Endothelial cell of umbilical vein (primary cell): ENCODE data around the gene ZBTB7A. TPM values are rescaled to one million over a fixed set of nuclear protein-coding genes. Genes with fewer than 3 reads are reported as not detected.

Source experiments
- BruUV-seq: library from RNA; stranded (reverse); fragments of 400-500 nt; replicated peaks from 2 replicates; lab custom pipeline; 2021; lab: Mats Ljungman, UMichigan
- CTCF ChIA-PET: fragments of 300-600, 350-600 bp; sonication (Branson Sonifier 250); formaldehyde crosslinking; loops from one replicate; lab custom pipeline; 2021; ENCODE audit warnings: antibody characterized with exemption, inconsistent platforms; lab: Charles Lee
- POLR2A ChIA-PET: fragments of 300-600, 350-600 bp; sonication (Branson Sonifier 250); formaldehyde crosslinking; loops from one replicate; lab custom pipeline; 2021; ENCODE audit warnings: antibody characterized with exemption, inconsistent platforms; lab: Charles Lee
- DNase-seq: peaks from one replicate; pipeline ENCODE4 v3.0.0-alpha.2; 2011; ENCODE audit warnings: low read depth, low spot score
- FAIRE-seq: peaks from 2 replicates; lab custom pipeline; 2011; peaks lifted over from hg19 to GRCh38; lab: Jason Lieb, UNC
- H2AFZ ChIP-seq: 2 replicates; pipeline ENCODE4 v1.6.0; 2012; ENCODE audit warnings: low read depth, low read length, control low read depth, inconsistent platforms
- H3K27ac ChIP-seq: 2 replicates; pipeline ENCODE4 v1.5.1; 2011; ENCODE audit warnings: low read depth, mild to moderate bottlenecking, control low read depth, low read length, moderate library complexity; ENCODE audit not compliant: insufficient read depth
- H3K27me3 ChIP-seq, 2 experiments: 2 replicates each; pipeline versions ENCODE4 v1.6.0 to v1.6.1; 2011; ENCODE audit warnings: low read length in 2 of 2, mixed read lengths in 1 of 2; ENCODE audit not compliant: control insufficient read depth in 2 of 2, insufficient read depth in 2 of 2
- H3K36me3 ChIP-seq, 2 experiments: 2 replicates in 1 of 2; 3 replicates in 1 of 2; pipeline ENCODE4 v1.5.1; 2011; ENCODE audit warnings: low read length in 2 of 2, mild to moderate bottlenecking in 1 of 2, moderate library complexity in 1 of 2; ENCODE audit not compliant: control insufficient read depth in 2 of 2, insufficient read depth in 2 of 2; ENCODE audit errors: extremely low read depth in 1 of 2
- H3K4me1 ChIP-seq: 3 replicates; pipeline ENCODE4 v1.5.1; 2011; ENCODE audit warnings: mild to moderate bottlenecking, low read length; ENCODE audit not compliant: control insufficient read depth, insufficient read depth; ENCODE audit errors: extremely low read depth
- H3K4me2 ChIP-seq: 2 replicates; pipeline ENCODE4 v1.6.1; 2011; ENCODE audit warnings: low read length, control low read depth, mixed read lengths; ENCODE audit not compliant: insufficient read depth
- H3K4me3 ChIP-seq, 3 experiments: fragments of 200-600 bp in 1 of 3; sonication (generic), shearing (Covaris generic) in 1 of 3; replicated peaks in 1 of 3; 2 replicates each; pipeline ENCODE4 v1.5.1; 2011 to 2016; ENCODE audit warnings: control low read depth in 3 of 3, low read length in 3 of 3, mild to moderate bottlenecking in 2 of 3, inconsistent platforms in 1 of 3, low read depth in 1 of 3, moderate library complexity in 1 of 3; ENCODE audit not compliant: insufficient read depth in 1 of 3
- H3K79me2 ChIP-seq: 2 replicates; pipeline ENCODE4 v1.6.0; 2012; ENCODE audit warnings: low read length, inconsistent platforms; ENCODE audit not compliant: control insufficient read depth, insufficient read depth
- H3K9ac ChIP-seq: replicated peaks from 2 replicates; pipeline ENCODE3; 2011; ENCODE audit warnings: low read length, control low read depth; ENCODE audit not compliant: insufficient read depth; ENCODE audit errors: extremely low read depth
- H3K9me1 ChIP-seq: replicated peaks from 3 replicates; pipeline ENCODE4 v1.6.0; 2011; ENCODE audit warnings: mild to moderate bottlenecking, low read length; ENCODE audit not compliant: control insufficient read depth, insufficient read depth; ENCODE audit errors: extremely low read depth
- H3K9me3 ChIP-seq: replicated peaks from 2 replicates; pipeline ENCODE4 v1.5.1; 2012; ENCODE audit warnings: low read length, inconsistent platforms; ENCODE audit not compliant: control insufficient read depth, insufficient read depth
- H4K20me1 ChIP-seq: replicated peaks from 2 replicates; pipeline ENCODE3; 2011; ENCODE audit warnings: mild to moderate bottlenecking, low read length; ENCODE audit not compliant: control insufficient read depth, insufficient read depth; ENCODE audit errors: extremely low read depth
- CTCF ChIP-seq, 2 donors: IDR thresholded peaks; 1 replicate in 1 of 2; 2 replicates in 1 of 2; pipeline ENCODE4 v1.5.1; 2011; ENCODE audit warnings: low read length in 2 of 2, mild to moderate bottlenecking in 2 of 2, moderate library complexity in 2 of 2, control low read depth in 1 of 2, inconsistent platforms in 1 of 2, low read depth in 1 of 2; ENCODE audit not compliant: insufficient read depth in 1 of 2; ENCODE audit errors: extremely low read depth in 1 of 2
- EZH2 ChIP-seq: IDR thresholded peaks from 2 replicates; pipeline ENCODE4 v1.6.1; 2012; ENCODE audit warnings: borderline replicate concordance, low read depth, mild to moderate bottlenecking, moderate library complexity, low read length, inconsistent platforms; ENCODE audit not compliant: severe bottlenecking
- FOS ChIP-seq: IDR thresholded peaks from 2 replicates; pipeline ENCODE4 v1.6.1; 2011; ENCODE audit warnings: mild to moderate bottlenecking, low read length, moderate library complexity, borderline replicate concordance; ENCODE audit not compliant: insufficient read depth
- GATA2 ChIP-seq: IDR thresholded peaks from 2 replicates; pipeline ENCODE4 v1.7.0; 2011; ENCODE audit warnings: low read depth, mild to moderate bottlenecking, moderate library complexity, mixed read lengths, low read length; ENCODE audit not compliant: insufficient read length, insufficient read depth
- JUN ChIP-seq: IDR thresholded peaks from 2 replicates; pipeline ENCODE4 v1.6.1; 2011; ENCODE audit warnings: borderline replicate concordance, low read depth; ENCODE audit not compliant: insufficient read length, insufficient read depth
- MAX ChIP-seq: IDR thresholded peaks from 2 replicates; pipeline ENCODE4 v1.6.1; 2011; ENCODE audit not compliant: insufficient read depth, insufficient read length
- MYC ChIP-seq: IDR thresholded peaks from one replicate; pipeline ENCODE4 v1.6.1; 2011; ENCODE audit warnings: mild to moderate bottlenecking, low read depth, low read length
- POLR2A ChIP-seq: IDR thresholded peaks from 2 replicates; pipeline ENCODE4 v1.6.1; 2012; ENCODE audit warnings: low read depth, mild to moderate bottlenecking, control low read depth, low read length
- POLR2AphosphoS5 ChIP-seq: IDR thresholded peaks from 2 replicates; pipeline ENCODE4 v1.6.1; 2012; ENCODE audit warnings: low read depth, mild to moderate bottlenecking, control low read depth, low read length, moderate library complexity; ENCODE audit not compliant: insufficient read depth
- dilution Hi-C: fragments of 300-500 bp; cut with MboI; formaldehyde crosslinking; loops from one replicate; pipeline ENCODE4 v1.15.0; 2019; ENCODE audit warnings: low sequenced_read_pairs; ENCODE audit not compliant: extremely low pct_ligation_motif_present
- intact Hi-C: fragments of 100-400 bp; cut with micrococcal nuclease; formaldehyde crosslinking; loops from one replicate; pipeline ENCODE4 v1.10.0; 2022
- polyA plus RNA-seq, 4 experiments: library from polyadenylated mRNA; depleted of rRNA in 3 of 4; stranded (reverse) in 3 of 4; unstranded in 1 of 4; fragments of >200 nt; gene quantifications; 2 replicates each; pipeline versions ENCODE4 v1.2.1 to v1.2.3, GENCODE V29; 2011 to 2012; ENCODE audit warnings: missing spikeins in 1 of 4
- total RNA-seq: library from RNA; stranded (reverse); gene quantifications from 2 replicates; pipeline ENCODE4 v1.2.3, GENCODE V29; 2021

ZBTB7A gene
- total and polyA plus RNA-seq, 2 donors (not counting 3 experiments of a cell fraction or from before 2014, with no cell fraction given) = 8.2 to 29.0 TPM

- peaks cover 2% of the 10 kb centered on the region for H3K4me1 ChIP-seq
- intact Hi-C loops = no loop called here
- no TSS peak for BruUV-seq
- H3K27me3 ChIP-seq = no peaks in the 10 kb centered on the region
- no peak overlapping the region for H3K9ac ChIP-seq
- CTCF ChIA-PET = interaction anchor here (0.7 kb wide), 1 partner anchor 185 kb away, joined by 4 read pairs; no protein-coding TSS in a partner anchor
- H3K9me1 ChIP-seq = no peaks in the 10 kb centered on the region
- DNase-seq = no peak
- no peaks in the 10 kb centered on the region for H3K9me3 ChIP-seq
- TF ChIP-seq POLR2AphosphoS5 (no peak), CTCF (IDR thresholded peaks at IDR 0.05; ENCODE audit: extremely low read depth in 1 of 2, insufficient read depth in 1 of 2, low read depth in 1 of 2, low read length in 2 of 2) (no peak), EZH2 (no peak), POLR2A (no peak), FOS (no peak), GATA2 (no peak), MYC (no peak), MAX (no peak), JUN (no peak)
- dilution Hi-C loops = no loop called here
- no peak overlapping the region for H3K4me3 ChIP-seq
- FAIRE-seq = no peak
- H3K4me2 ChIP-seq = no peak overlapping the region
- peaks cover 5 to 21% of the 10 kb centered on the region in 2 experiments for H3K36me3 ChIP-seq
- no peaks in the 10 kb centered on the region for H4K20me1 ChIP-seq
- peaks cover 5% of the 10 kb centered on the region for H3K79me2 ChIP-seq
- no peak overlapping the region for H2AFZ ChIP-seq
- POLR2A ChIA-PET = no interaction called here
- H3K27ac ChIP-seq = no peak overlapping the region
Observed at GRCh38 chr19:4025317-4025716, 41.4 kb downstream of the ZBTB7A start.
